Neuron (in vitro differentiated cells): ENCODE results near the gene UNC13D.
"Not testable (repeated sequence)": the region's sequence is repeated elsewhere in the genome, so short reads cannot be mapped to it uniquely, and the experiment has no call there.

Experiments
- H2AFZ ChIP-seq: one replicate; pipeline ENCODE4 v1.6.1; 2013; ENCODE audit warnings: low read depth, mild to moderate bottlenecking, inconsistent platforms, low read length, moderate library complexity
- H3K27me3 ChIP-seq: one replicate; pipeline ENCODE4 v1.6.1; 2013; ENCODE audit warnings: low read length; ENCODE audit not compliant: insufficient read depth
- H3K36me3 ChIP-seq: one replicate; pipeline ENCODE4 v1.6.1; 2013; ENCODE audit warnings: low read length; ENCODE audit not compliant: insufficient read depth
- H3K4me1 ChIP-seq: one replicate; pipeline ENCODE4 v1.6.1; 2013; ENCODE audit warnings: low read length; ENCODE audit not compliant: insufficient read depth
- H3K4me3 ChIP-seq: 2 replicates; pipeline ENCODE4 v1.5.1; 2013; ENCODE audit warnings: mild to moderate bottlenecking, low read length, moderate library complexity
- H3K9me3 ChIP-seq: one replicate; pipeline ENCODE4 v1.6.1; 2013; ENCODE audit warnings: low read length

The UNC13D gene

DNA sequence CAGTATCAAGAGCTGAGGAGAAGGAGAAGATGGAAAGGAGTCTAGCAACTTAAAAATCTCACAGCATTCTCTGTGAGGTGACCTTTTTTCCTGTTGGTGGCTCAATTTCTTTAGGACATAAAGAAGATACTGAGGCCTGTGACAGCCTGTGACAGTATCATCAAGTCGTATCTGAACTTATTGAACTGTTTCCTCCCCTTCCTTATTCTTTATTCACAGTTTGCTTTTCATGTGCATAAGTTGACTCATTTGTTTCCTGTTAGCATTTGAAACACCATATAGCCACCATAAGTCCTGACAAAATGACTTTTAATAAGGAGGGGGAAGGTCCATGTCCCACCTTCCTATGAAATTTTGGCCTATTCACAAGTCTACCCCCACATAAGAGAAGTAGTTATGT lies 50.7 kb downstream of the UNC13D start:
- H3K27me3 ChIP-seq = no peaks in the 10 kb centered on the region
- no peak overlapping the region for H3K4me3 ChIP-seq
- H2AFZ ChIP-seq = no peak overlapping the region
- no peaks in the 10 kb centered on the region for H3K4me1 ChIP-seq
- peaks cover 48% of the 10 kb centered on the region for H3K36me3 ChIP-seq
- H3K9me3 ChIP-seq = peaks cover 2% of the 10 kb centered on the region

DNA sequence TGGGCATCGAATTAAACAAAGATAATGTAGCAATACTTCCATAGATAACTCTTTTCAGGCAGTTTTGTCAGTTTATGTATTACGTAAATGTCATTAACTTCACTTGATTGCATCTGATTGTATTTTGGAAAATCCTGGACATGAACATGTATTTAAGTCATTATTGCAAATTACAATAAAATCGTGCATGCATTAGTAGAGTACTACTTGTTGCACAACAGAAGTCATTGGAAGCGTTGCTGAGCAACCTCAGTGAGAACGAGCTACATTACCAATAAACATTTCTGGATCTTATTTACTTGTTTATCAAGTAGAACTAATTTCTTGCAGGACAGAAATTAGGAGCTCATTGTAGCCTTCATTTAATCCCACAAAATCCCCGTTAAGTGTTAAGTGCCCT lies 53.0 kb downstream of the UNC13D start:
- Histone ChIP-seq H3K4me3 (no peak overlapping the region), H2AFZ (no peak overlapping the region), H3K4me1 (peaks cover 1% of the 10 kb centered on the region), H3K27me3 (no peaks in the 10 kb centered on the region), H3K36me3 (peaks cover 32% of the 10 kb centered on the region), H3K9me3 (peaks cover 4% of the 10 kb centered on the region)

DNA sequence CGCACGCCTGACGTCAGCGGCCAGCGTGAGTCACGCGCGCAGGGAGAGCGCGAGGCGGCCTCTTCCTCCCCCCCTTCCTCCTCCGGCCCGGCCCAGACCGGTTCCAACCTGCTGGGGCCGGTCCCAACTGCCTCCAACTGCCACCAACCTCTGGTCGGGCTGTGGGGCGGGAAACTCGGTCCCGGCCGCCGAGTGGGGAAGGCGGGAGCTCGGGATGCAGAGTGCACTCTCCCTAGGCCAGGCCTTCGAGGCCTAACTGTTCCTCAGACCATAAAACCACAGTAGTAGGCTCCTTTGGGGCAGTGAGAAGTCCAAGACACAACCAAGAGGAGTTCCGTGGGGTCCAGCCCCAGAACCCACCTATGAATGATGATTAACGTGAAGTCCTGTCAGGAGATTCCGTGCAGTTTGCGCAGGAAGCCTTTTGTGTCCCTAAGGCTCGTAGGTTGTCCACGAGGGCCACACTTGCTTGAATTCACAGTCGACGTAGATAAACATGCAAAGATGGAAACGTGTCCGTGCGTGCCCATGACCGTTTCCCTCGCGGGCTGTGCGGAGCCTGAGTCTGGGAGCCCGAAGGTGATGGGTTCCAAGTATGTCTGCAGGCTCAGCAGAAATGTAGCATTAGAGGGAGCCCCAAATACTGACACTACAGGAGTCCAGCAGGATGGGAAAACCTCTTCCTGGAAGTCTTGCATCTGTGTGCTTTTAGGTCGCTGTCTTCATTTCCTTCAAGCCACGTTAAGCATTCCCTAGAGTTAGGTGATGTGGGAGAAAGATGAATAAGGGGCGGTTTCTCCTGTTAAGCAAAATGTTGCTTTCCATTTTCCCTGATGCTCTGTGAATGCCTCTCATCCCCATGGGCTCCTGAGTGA lies 59.0 kb downstream of the UNC13D start:
- Histone ChIP-seq H3K4me3 (peak overlapping the region; percentile 51), H3K27me3 (no peaks in the 10 kb centered on the region), H2AFZ (no peak overlapping the region), H3K36me3 (no peaks in the 10 kb centered on the region), H3K9me3 (peaks cover 2% of the 10 kb centered on the region), H3K4me1 (peaks cover 25% of the 10 kb centered on the region)

DNA sequence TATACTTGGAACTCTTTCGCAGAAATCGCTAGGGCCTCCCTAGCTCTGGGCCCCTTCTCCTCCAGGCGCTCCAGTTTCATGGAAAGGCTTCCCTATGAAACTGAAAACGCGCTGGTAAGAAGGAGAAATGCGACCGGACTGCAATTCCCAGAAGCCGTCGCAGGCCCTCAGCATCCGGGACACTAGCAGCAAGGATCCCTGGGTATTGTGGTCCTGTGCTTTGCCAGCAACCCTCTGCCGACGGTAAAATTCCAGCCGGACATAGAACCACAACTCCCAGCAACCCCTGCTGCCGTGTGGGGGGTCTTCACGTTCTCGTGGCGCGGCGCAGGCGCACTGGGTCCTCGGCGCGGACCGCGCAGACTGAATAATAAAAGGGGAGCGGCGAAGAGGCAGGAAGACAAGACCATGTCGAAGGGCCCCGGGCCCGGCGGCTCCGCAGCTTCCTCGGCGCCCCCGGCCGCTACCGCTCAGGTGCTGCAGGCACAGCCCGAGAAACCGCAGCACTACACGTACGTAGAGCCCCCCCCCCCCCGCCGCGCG lies 59.7 kb downstream of the UNC13D start, which contains the start of gene UNK:
Gene UNK, plus strand, starts transcription at position 334 of the 543 bp plus-strand sequence. Its CDS starts 75 bp downstream, at position 409.
- Histone ChIP-seq H3K9me3 (peaks cover 2% of the 10 kb centered on the region), H3K4me1 (peaks cover 25% of the 10 kb centered on the region), H3K36me3 (no peaks in the 10 kb centered on the region), H3K27me3 (no peaks in the 10 kb centered on the region), H3K4me3 (peak within 1 kb of the TSS; percentile 51), H2AFZ (peak within 1 kb of the TSS; percentile 31)

DNA sequence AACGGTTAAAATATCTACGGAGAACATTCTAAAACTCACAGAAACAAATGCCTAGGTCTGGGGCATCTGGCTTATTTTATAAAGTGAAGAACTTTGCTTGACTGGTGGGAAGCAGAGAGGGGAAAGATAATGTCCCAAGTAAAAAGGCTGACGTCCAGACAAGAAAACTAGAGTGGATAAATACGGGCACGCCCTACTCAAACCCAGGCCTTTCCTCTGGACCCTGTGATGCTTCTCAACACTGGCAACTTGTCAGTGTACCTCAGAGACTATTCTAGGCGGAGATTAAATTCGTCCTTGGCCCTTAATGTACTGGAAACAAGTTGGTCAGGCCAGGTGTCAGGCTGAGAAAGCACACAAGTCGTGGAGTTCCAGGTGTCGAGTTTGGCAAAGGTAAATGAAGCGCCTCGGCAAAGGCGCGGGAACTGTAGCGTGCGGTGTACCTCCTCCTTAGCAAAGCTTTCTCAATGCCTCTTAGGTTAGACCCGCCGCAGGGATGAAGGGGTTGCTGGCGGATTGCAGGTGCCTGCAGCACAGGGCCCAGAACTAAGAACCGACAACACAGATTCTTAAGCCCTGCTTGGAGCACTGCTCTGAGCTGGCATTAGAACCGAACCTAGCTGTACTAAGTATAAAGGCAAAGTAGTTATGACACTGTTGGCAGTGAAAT lies 60.3 kb downstream of the UNC13D start:
- no peaks in the 10 kb centered on the region for H3K36me3 ChIP-seq
- peak overlapping the region; percentile 51 for H3K4me3 ChIP-seq
- H3K4me1 ChIP-seq = peaks cover 25% of the 10 kb centered on the region
- H3K27me3 ChIP-seq = no peaks in the 10 kb centered on the region
- peak overlapping the region; percentile 31 for H2AFZ ChIP-seq
- peaks cover 2% of the 10 kb centered on the region for H3K9me3 ChIP-seq

DNA sequence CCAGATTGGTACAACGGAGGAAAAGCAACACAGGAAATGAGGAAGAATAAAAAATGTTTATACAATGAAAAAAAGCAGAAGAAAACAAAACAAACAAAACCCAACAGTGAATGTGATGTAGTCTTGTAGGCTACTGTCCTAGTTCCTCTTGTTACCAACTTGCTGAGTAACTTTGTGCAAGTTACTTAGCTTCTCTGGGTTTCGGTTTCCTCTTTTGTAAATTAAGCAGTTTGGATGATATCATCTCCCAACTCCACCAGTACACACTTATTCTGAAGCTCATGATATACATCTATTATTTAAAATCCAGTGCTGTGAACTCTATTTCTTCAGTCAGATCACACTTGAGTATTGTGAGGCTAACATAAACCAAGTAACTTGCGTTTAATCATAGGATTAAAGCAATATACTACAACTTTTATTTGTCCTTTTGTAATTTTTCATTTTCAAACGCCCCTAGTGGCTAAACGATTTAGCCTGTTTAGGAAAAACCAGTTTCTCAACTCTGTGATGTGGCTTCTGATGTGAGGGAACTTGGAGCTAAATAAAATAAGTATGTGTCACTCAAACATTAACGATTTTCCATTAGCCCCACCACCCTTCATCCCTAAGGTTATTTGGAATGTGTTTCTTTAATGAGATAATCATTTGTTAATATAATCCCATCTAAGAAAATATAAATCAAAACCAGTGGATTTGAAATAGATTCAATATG lies 61.0 kb downstream of the UNC13D start:
- H3K27me3 ChIP-seq = no peaks in the 10 kb centered on the region
- no peak overlapping the region for H3K4me3 ChIP-seq
- H2AFZ ChIP-seq = no peak overlapping the region

DNA sequence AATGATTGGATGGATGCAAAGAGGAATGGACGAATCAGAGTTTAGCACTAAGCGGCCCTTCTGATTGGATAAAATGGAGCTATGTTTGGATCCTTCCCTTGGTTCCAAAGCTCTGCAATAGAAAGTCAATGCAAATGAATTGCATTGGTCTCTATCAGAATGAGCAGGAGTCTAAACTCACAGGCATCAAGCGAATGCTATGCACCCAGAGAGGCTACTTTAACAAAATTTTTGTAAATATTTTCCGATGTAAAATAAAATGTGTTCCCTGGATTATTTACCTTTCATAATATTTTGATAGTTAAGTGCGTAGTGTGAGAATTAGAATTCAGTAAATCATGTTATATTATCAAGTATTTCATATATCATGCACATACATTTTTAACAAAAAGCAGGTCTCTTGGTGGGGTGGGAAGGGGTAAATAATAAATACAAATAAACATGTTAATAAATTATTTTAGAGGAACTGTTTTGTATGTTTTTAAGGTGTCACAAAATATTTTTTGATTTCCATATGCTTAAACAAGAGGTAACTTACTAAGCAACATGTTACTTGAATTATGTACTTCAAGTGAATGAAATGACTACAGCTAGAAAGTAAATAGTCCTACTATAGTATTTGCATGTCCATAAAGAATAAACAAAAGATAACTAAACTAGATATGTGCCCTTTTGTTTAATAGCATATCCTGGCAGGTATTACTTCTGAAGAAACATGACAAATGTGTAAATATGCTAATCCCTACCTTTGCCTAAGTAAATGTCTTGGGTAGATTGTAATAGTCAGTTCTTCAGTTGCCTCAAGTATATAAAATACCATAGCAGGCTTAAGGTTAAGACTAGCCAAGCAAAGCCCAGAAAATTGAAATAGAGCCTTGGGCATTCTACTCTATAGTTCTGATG lies 64.0 kb downstream of the UNC13D start:
- no peak overlapping the region for H2AFZ ChIP-seq
- no peak overlapping the region for H3K4me3 ChIP-seq
- H3K27me3 ChIP-seq = no peaks in the 10 kb centered on the region
- H3K36me3 ChIP-seq = peaks cover 29% of the 10 kb centered on the region
- peaks cover 30% of the 10 kb centered on the region for H3K4me1 ChIP-seq
- no peaks in the 10 kb centered on the region for H3K9me3 ChIP-seq

More for the DNA sequence above, 61.0 kb downstream of the UNC13D start:
- Histone ChIP-seq H3K9me3 (peaks cover 2% of the 10 kb centered on the region), H3K4me1 (peaks cover 26% of the 10 kb centered on the region), H3K36me3 (peaks cover 6% of the 10 kb centered on the region)

DNA sequence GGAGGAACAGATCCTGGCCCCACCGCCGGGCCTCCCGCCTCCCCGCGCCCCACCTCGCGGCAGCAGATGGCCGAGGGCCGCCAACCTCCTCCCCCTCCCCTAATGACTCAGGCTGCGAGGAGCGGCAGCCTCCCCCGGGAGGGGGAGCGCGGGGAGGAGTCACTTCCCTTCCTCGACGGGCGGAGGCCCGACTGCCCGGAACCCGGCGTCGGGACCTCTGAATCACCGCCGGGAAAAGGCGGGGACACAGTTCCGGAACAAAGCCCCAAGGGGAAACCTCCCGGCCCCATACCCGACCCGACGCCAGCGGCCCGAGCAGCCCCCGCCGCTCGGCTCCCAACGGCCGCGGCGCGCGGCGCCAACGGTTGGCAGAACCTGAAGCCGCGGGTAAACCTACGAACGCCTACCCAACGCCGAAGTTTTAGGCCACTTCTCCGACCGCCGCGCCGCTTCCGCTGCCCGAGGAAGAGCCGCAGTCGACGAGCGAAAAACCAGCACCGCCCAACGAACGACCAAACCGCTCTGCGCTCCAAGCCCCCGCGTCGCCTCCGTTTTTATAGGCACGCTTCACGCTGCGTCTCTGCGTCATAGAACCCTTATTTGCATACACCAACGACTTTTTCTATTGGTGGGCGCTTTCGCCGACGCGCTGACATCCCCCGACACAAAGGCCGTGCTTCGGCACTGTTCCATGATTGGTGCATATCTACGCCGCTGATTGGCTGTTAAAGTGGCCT lies 64.8 kb downstream of the UNC13D start:
- no peaks in the 10 kb centered on the region for H3K27me3 ChIP-seq
- H3K36me3 ChIP-seq = peaks cover 29% of the 10 kb centered on the region
- H3K4me3 ChIP-seq = peak overlapping the region; percentile 76
- H3K4me1 ChIP-seq = peaks cover 27% of the 10 kb centered on the region
- no peaks in the 10 kb centered on the region for H3K9me3 ChIP-seq
- no peak overlapping the region for H2AFZ ChIP-seq

DNA sequence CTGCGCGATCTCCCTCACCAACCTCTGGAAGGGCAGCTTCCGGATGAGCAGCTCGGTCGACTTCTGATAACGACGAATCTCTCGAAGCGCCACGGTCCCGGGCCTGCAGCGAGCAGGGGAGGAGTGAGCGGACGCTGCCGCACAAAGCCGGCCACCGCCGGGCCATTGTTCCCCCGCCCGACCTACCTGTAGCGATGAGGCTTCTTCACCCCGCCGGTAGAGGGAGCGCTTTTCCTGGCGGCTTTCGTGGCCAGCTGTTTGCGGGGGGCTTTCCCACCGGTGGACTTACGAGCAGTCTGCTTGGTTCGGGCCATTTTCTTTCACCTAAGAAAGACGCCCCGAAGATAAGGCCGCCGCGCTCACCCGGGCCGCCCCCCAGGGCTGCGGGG lies 65.3 kb downstream of the UNC13D start:
- Histone ChIP-seq H3K36me3 (peaks cover 29% of the 10 kb centered on the region), H2AFZ (no peak overlapping the region), H3K27me3 (no peaks in the 10 kb centered on the region), H3K4me1 (peaks cover 22% of the 10 kb centered on the region), H3K9me3 (no peaks in the 10 kb centered on the region), H3K4me3 (peak overlapping the region; percentile 76)

DNA sequence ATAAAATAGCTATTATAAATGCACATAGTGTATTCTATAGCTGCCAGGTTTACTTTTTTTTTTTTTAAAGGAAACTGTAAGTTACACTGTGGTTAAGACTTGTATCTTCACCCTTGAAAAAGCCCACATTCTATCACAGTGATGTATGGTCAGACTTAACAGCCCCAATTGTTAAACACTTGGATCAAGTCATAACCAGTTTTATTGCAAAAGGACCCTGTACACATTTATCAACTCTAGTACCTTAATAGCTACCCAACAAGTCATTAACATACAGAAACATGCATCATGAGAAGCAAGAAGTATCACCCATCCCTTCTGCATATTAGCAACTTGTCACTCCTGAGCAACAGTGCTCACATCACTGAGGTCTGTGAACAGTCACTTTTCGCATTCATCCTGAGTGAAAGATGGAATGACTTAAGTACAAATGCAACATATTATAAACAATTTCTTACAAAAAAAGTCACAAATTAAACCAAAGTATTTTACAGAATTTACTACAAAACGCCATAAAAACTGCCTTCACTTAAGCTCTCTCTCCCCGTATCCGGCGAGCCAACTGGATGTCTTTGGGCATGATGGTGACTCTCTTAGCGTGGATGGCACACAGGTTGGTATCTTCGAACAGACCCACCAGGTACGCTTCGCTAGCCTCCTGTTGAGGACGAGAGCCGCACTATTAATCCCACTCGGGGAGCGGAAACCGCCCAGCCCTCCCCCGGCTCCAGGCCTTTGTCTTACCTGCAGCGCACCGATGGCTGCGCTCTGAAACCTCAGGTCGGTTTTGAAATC lies 65.9 kb downstream of the UNC13D start:
- Histone ChIP-seq H3K4me3 (peak overlapping the region; percentile 76), H3K4me1 (peaks cover 17% of the 10 kb centered on the region), H3K36me3 (peaks cover 29% of the 10 kb centered on the region)
- not testable (repeated sequence) for H3K9me3 ChIP-seq, H2AFZ ChIP-seq, H3K27me3 ChIP-seq

DNA sequence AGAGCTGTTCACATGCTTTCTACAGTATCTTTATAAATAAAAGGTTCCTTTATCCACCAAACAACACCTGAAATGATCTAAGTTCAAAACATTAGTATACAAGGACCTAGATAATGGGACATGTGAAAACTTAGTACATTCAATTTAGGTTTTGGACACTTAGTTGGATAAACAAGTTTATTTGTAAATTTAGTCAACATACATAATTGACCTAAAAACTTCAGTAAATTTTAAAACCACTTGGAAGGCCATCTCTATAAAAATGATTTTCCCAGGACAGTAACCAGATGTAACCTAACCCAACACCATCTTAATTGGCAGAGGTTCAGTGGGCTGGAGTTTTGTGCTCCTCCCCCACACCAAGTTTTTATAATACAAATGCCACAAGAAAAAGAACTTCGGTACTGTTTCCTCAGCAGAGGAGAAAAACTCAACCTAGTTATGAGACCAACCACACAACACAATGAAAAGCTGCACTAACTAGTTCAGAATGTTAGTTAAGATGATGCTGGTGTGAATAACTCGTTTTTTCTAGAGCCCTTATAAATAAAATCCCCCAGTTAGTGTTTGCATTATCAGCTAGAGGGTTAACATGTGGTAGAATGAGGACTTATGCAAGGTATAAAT lies 66.8 kb downstream of the UNC13D start:
- Histone ChIP-seq H3K4me1 (peaks cover 16% of the 10 kb centered on the region), H3K36me3 (peaks cover 29% of the 10 kb centered on the region), H3K27me3 (no peaks in the 10 kb centered on the region), H3K9me3 (no peaks in the 10 kb centered on the region), H3K4me3 (peak overlapping the region; percentile 76), H2AFZ (no peak overlapping the region)
